RPMI7951 (cell line): ENCODE measurements around the gene CNGB1. TPM values are rescaled to one million over a fixed set of nuclear protein-coding genes. Genes with fewer than 3 reads are reported as not detected.

Experiments
- DNase-seq: peaks from one replicate; pipeline ENCODE4 v3.0.0-alpha.2; 2012; ENCODE audit warnings: low read depth
- total RNA-seq: library from RNA; depleted of rRNA; stranded (reverse); fragments of >200 nt; shearing (Covaris generic); gene quantifications from 2 replicates; pipeline ENCODE4 v1.2.3, GENCODE V29; 2014; rRNA removed

The CNGB1 gene
- total RNA-seq: not detected in 2 replicates

DNA sequence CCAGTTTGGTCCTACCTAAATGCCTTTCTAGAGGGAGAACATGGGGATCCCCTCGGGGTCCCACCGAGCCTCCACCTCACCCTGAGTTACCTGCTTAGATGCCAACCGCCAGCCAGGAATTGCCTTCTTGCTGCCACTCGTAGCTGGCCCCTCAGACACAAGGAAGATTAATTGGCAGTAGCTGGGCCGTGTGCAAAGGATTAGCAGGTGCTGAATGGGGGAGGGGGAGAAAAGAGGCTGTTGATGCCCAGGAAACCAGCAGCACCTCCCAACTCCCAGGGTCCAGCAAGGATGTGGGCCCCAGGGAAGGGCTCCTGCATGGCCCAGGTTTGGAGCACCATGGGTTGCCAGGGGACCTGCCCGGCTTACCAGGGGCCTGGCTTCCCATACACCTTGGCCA, at the start of gene CNGB1:
CNGB1 (minus strand) TSS at position 159 of the 400 bp plus-strand sequence. CDS start 3,842 bp downstream, outside the sequence.
- DNase-seq: no peak

- DNase-seq: no peak
These were observed 49.1 kb upstream of the CNGB1 start for GRCh38 chr16:58019866-58020538.

DNA sequence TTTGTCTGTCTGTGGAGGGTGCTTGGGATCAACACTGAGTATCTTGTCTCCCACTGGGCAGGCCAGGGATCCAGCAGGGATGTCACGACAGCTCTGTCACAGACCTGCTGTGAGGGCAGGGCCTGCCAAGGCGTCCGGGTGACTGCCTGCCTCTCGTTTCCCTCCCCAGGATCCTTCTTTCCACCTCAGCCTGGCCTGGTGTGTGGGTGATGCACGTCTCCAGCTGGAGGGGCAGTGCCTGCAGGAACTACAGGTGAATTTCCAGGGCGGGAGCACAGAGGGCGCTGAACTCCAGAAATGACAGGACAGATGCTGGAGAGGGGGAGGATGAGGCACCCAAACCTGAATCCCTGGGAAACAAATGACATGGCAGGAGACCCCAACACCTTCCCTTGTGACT, 47.9 kb upstream of the CNGB1 start:
- no peak for DNase-seq

GRCh38 chr16:58016840-58017446, 46.0 kb upstream of the CNGB1 start:
- DNase-seq: no peak

DNA sequence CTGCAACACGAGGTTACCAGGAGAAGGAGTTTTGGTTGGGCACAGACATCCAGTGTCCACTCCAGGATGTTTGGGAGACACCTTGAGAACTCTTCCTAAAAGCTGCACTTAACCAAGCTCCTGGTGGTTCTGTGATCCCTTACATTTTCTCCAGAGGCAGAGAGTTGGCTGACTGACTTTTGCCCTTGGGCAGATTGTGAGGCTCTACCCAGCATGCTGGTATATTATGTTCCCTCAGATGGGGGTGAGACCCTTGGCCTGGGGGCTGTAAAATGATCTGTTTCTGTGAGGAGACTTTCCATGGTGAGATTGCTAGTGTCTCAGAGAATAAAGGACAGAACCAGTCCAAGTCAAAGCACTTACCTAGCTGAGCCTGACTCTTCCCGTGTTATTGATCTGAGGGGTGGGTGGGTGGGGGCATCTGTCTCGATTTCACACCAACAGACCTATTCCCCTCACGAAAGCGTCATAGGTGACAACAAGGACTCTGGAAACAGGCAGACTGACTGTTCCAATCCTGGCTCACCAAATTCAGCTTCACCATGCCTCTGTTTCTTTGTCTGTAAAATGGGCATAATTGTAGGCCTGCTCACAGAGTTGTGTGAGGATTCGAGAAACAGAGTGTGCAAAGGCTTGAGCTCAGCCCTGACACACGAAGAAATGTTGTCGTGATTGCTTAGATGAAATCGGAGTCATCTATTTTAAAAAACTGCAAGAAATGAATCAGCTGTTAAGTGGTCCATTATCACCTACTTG, 42.5 kb upstream of the CNGB1 start:
- no peak for DNase-seq

DNA sequence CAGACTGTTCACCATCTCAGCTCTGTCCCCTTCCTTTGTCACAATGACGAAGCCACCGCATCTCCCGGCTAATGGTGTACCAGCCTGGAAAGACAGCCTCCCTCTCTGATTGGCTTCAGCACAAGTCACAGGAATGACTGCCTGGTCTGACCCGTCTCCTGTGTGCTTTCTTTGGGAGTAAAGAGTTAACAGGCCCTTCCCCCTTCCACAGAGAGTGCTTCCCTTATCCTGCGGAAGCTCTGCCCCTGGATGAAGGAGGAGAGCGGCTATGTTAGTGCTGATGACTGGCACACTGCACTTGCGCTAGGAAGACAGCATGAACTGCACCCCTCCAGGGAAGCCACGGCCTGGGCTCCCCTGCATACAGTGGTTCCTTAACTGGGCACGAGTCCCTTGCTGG, 41.6 kb upstream of the CNGB1 start:
- DNase-seq: no peak

DNA sequence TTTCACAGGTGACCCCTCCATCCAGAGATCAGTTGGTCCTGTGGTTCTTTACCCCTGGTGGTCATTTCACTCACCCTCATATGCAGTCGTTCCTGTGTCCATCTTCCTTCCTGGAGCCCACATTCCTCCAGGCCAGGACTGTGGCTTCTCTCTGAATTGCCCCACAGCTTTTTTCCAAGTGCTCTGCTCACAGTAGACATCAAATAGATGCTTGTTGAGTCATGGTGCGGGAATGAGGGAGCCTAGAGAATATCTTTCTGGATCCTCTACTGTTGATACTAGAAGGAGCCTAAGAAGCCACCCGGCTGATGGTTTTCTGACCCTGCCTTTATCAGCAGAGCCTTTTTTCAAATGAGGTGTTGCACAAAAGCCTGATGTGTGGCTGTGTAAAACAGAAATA, 40.7 kb upstream of the CNGB1 start:
- peak; percentile 79 for DNase-seq

DNA sequence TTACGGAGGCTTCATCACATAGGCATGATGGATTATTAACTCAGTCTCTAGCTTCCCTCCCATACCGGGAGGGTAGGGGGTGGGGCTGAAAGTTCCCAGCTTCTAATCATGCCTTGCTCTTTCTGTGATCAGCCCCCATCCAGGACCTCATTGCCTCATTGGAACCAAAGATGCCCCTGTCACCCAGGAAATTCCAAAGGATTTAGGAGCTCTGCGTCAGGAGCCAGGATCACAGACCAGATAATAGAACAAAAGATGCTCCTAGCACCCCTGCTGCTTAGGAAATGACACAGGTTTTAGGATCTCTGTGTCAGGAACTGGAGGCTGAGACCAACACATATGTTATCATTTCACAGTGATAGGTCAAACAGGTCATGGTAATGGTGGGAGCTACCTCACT, 40.0 kb upstream of the CNGB1 start:
- no peak for DNase-seq

DNA sequence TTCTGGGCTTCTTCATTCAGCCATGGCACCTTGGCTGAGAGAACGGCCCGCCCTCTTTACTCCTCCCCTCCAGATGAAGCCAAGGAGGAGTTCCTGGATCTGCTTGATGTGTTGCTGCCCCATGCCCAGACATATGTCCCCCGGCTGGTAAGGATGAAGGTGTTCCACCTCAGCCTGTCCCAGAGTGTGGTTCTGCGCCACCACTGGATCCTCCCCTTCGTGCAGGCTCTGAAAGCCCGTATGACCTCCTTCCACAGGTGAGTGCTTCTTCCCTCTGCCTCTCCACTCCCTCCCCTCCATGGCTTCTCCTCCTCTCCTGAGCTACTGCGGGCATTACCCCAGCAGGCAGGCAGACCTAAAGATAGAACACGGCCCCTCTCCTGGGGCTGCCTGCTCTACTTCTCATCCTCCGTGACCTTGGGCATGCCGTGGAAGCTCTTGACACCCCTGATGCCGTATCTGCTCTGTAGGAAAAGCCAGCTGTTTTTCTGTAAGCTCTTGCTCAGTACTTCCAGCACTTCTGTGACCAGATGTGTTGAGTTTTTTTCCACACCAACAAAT, 39.0 kb upstream of the CNGB1 start:
- no peak for DNase-seq

GRCh38 chr16:58004736-58005135, 33.8 kb upstream of the CNGB1 start:
- DNase-seq: peak; percentile 37

- no peak for DNase-seq
These were observed 32.0 kb upstream of the CNGB1 start for GRCh38 chr16:58002936-58003335.

DNA sequence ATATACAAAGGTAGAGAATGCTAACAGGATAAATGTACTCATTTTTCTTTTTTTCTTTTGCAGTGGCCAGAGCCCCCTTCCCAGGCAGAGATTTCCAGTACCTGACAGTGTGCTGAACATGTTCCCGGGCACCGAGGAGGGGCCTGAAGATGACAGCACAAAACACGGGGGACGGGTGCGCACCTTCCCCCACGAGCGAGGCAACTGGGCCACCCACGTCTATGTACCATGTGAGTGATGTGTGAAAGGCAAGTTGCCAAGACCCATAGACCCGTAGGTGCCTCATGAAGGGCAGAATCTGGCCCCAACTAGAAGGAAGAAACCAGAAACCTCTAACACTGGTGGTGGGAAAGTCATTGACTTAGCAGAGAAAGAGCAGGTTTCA, 31.5 kb upstream of the CNGB1 start:
- DNase-seq: no peak

- DNase-seq: no peak
These were observed 31.0 kb upstream of the CNGB1 start for GRCh38 chr16:58001781-58002415.

- peak; percentile 76 for DNase-seq
These were observed 30.1 kb upstream of the CNGB1 start, which contains the start of gene USB1 for GRCh38 chr16:58000706-58001676. Gene USB1, plus strand, starts transcription at chr16:58001407. Its CDS starts 77 bp downstream, at chr16:58001484.

DNA sequence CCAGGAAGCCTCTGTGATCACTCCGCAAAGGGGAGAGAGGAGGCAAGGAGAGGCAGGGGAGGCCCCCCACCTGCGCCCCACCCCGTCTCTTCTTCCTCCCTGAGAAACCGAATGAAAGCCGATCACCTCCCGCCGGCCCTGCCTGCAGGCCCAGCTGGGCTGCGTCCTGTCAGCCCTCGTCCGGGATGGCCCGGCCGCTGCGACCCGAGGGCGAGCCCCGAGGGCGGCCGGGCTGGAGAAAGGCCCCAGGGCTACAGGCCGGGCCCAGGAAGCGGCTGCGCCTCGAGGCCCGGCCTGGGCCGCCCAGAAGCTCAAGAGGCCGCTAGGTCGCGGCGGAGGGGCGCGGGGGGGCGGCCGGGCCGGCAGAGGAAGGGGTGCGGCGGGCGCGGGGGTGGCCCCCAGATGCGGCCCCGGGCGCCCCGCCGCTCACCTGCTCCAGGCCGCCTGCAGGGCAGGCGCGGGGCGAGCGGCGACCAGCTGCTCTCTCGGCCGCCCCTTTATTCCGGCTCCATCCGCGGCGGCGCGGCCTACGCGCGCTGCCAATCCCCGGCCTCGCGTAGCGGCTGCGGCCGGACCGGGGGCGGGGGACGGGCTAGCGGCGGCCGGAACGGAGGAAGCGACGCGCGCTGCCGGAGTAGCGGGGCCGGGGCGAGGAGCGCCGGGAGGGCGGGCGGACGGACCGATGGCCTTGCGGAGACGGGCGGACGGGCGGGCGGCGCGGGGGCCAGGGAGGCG, 29.2 kb upstream of the CNGB1 start, which contains the start of gene ZNF319:
ZNF319 (minus strand) TSS at position 702 of the 735 bp plus-strand sequence. CDS start 2,407 bp downstream, outside the sequence.
- no peak for DNase-seq

DNA sequence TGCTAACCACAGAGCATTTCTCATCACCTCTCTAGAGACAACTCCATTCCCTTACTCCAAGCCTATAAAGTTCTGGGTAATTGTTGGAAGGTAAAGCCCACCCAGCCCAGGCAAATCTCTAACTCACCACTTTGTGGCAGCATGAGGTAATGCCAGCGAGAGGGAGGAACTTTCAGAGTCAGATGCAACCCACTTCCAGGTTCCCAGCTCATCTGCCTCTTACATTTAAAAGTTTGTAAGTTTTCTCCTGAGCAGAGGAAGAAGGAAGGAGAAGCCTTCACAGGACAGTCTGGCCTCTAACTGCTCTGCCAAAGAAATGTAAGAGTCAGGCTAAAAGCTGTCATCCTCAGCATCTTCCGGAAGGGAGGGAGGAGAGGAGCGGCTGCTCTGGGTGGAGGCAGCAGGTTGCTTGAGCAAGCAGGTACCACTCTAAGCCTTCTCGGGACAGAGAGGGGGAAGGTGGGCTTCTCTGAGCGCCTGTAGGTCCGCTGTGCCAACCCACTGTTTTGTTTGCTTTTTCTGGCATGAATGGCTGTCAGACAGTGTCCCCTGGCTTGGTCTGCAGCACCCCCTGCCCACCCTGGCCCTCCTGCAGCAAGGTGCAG, 28.5 kb upstream of the CNGB1 start:
- no peak for DNase-seq

DNA sequence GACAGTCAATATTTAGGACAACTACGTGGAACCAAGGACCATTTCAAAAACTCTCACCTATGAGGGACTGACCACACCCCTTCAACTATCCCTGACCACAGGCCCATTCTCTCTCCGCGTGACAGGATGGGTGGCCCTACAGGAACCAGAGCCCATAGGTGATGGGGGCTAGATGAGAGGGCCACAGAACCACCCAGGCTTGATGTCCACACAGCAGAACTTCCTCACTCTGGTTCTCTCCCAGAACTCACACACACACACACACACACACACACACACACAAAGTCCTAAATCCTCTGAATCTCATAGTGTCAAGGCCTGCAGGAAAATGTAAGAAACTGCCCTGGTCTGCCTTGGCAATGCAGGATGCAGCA, 28.1 kb upstream of the CNGB1 start:
- DNase-seq: no peak

GRCh38 chr16:57998486-57998885, 27.6 kb upstream of the CNGB1 start:
- DNase-seq: no peak

DNA sequence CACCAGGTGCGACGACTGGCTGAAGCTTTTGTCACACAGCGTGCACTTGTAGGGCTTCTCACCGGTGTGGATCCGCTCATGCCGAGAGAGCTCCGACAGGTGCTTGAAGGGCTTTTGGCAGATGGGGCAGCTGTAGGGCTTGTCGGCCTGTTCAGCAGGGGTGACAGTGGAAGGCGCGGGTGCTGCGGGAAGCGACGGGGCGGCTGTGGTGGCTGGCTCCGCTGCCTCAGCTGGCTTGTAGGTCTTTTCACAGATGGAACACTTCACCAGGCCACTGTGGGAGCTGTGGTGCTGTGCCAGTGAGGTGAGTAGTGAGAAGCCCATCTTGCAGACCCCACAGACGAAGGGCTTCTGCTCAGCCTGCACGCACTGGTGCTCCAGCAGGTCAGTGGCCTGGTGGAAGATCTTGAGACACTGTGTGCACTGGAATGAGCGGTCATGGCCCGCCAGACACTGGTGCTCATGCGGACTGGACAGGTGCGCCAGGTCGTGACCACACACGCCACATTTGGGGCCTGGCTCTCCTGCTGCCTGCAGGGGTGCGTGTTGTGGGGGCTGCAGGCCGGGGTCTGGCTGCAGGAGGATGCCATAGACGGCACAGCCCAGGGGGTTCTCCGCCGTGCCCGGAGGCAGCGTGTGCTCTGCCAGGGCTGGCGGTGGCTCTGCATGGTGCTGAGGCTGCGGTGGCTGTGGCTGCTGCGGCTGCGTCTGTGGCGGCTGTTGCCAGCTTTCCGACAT, 26.8 kb upstream of the CNGB1 start:
- no peak for DNase-seq
